Measurements from ENCODE around the gene ERFL. TPM values are rescaled to one million over a fixed set of nuclear protein-coding genes. Genes with fewer than 3 reads are reported as not detected.

ERFL gene
- total RNA-seq, 2 experiments from 2014 or later = 1.6 to 6.8 TPM

GRCh38 chr19:41932259-41932719, 4.0 kb upstream of the ERFL start:
- CTCF ChIA-PET (ENCODE audit: unreplicated experiment) = interaction anchor here (1.1 kb wide), 1 partner anchor 14 kb away, joined by 6 read pairs; no protein-coding TSS in a partner anchor
- H3K79me2 ChIP-seq (ENCODE audit: insufficient read depth, low read depth, low read length) = no peaks in the 10 kb centered on the region
- no peaks in the 10 kb centered on the region for H3K36me3 ChIP-seq (ENCODE audit: insufficient read depth, low read length)
- H3K4me1 ChIP-seq (ENCODE audit: insufficient read depth, low read length, poor library complexity, severe bottlenecking) = peaks cover 91% of the 10 kb centered on the region
- H4K20me1 ChIP-seq (ENCODE audit: insufficient read depth, low read length) = no peaks in the 10 kb centered on the region
- H3K4me2 ChIP-seq (ENCODE audit: low read length) = no peak overlapping the region
- H3K27ac ChIP-seq (ENCODE audit: low read depth, low read length, poor library complexity, severe bottlenecking) = no peak overlapping the region
- intact Hi-C loops (cut with micrococcal nuclease; ENCODE audit: unreplicated experiment) = no loop called here
- no peaks in the 10 kb centered on the region for H3K9me3 ChIP-seq (ENCODE audit: low read length)
- no peak for TF ChIP-seq EZH2phosphoT487 (IDR thresholded peaks at IDR 0.05; ENCODE audit: borderline replicate concordance, low read depth, low read length)
- no peak for TF ChIP-seq CTCF (conservative IDR thresholded peaks at IDR 0.05; ENCODE audit: low read length)
- POLR2A ChIA-PET = no interaction called here
- BruUV-seq (replicated peaks) = no TSS peak
- H3K9me2 ChIP-seq (ENCODE audit: insufficient read depth, low read length) = no peaks in the 10 kb centered on the region
- no peak overlapping the region for H3K4me3 ChIP-seq (ENCODE audit: low read depth, low read length, poor library complexity, severe bottlenecking)
- no peak for DNase-seq (ENCODE audit: low spot score)
- H2AFZ ChIP-seq (ENCODE audit: low read length) = no peak overlapping the region

- Histone ChIP-seq H3K9me3 (ENCODE audit: low read length) (no peaks in the 10 kb centered on the region), H3K4me3 (ENCODE audit: low read depth, low read length, poor library complexity, severe bottlenecking) (peak overlapping the region; percentile 72), H3K79me2 (ENCODE audit: insufficient read depth, low read depth, low read length) (no peaks in the 10 kb centered on the region), H3K9me2 (ENCODE audit: insufficient read depth, low read length) (no peaks in the 10 kb centered on the region), H2AFZ (ENCODE audit: low read length) (no peak overlapping the region), H3K4me2 (ENCODE audit: low read length) (peak overlapping the region; percentile 98), H3K36me3 (ENCODE audit: insufficient read depth, low read length) (no peaks in the 10 kb centered on the region), H3K27ac (ENCODE audit: low read depth, low read length, poor library complexity, severe bottlenecking) (peak overlapping the region; percentile 56), H4K20me1 (ENCODE audit: insufficient read depth, low read length) (no peaks in the 10 kb centered on the region), H3K4me1 (ENCODE audit: insufficient read depth, low read length, poor library complexity, severe bottlenecking) (peaks cover 83% of the 10 kb centered on the region)
- intact Hi-C loops (cut with micrococcal nuclease; ENCODE audit: unreplicated experiment) = no loop called here
- TF ChIP-seq EZH2phosphoT487 (IDR thresholded peaks at IDR 0.05; ENCODE audit: borderline replicate concordance, low read depth, low read length) (no peak), CTCF (conservative IDR thresholded peaks at IDR 0.05; ENCODE audit: low read length) (peak; percentile 69)
- ChIA-PET POLR2A (interaction anchor here (2.7 kb wide), 1 partner anchor 15 kb away, joined by 13 read pairs; no protein-coding TSS in a partner anchor), CTCF (ENCODE audit: unreplicated experiment) (interaction anchor here (0.9 to 1.1 kb wide), 2 partner anchors 14 to 15 kb away, joined by 3 to 6 read pairs; no protein-coding TSS in a partner anchor)
- peak; percentile 58 for DNase-seq (ENCODE audit: low spot score)
- BruUV-seq (replicated peaks) = no TSS peak
Observed at GRCh38 chr19:41930926-41931592, 2.8 kb upstream of the ERFL start.

GRCh38 chr19:41930322-41930722, 2.1 kb upstream of the ERFL start:
- no peak for DNase-seq (ENCODE audit: low spot score)
- ChIA-PET POLR2A (interaction anchor here (2.7 kb wide), 1 partner anchor 16 kb away, joined by 13 read pairs; no protein-coding TSS in a partner anchor), CTCF (ENCODE audit: unreplicated experiment) (no interaction called here)
- peak overlapping the region; percentile 98 for H3K4me2 ChIP-seq (ENCODE audit: low read length)
- H3K4me1 ChIP-seq (ENCODE audit: insufficient read depth, low read length, poor library complexity, severe bottlenecking) = peaks cover 75% of the 10 kb centered on the region
- no peaks in the 10 kb centered on the region for H3K36me3 ChIP-seq (ENCODE audit: insufficient read depth, low read length)
- no peaks in the 10 kb centered on the region for H3K9me2 ChIP-seq (ENCODE audit: insufficient read depth, low read length)
- BruUV-seq (replicated peaks) = no TSS peak
- intact Hi-C loops (cut with micrococcal nuclease; ENCODE audit: unreplicated experiment) = no loop called here
- peak overlapping the region; percentile 34; the same call in 1 of the 2 replicates for H2AFZ ChIP-seq (ENCODE audit: low read length)
- no peaks in the 10 kb centered on the region for H3K79me2 ChIP-seq (ENCODE audit: insufficient read depth, low read depth, low read length)
- no peaks in the 10 kb centered on the region for H4K20me1 ChIP-seq (ENCODE audit: insufficient read depth, low read length)
- TF ChIP-seq CTCF (conservative IDR thresholded peaks at IDR 0.05; ENCODE audit: low read length) (no peak), EZH2phosphoT487 (IDR thresholded peaks at IDR 0.05; ENCODE audit: borderline replicate concordance, low read depth, low read length) (no peak)
- H3K4me3 ChIP-seq (ENCODE audit: low read depth, low read length, poor library complexity, severe bottlenecking) = peak overlapping the region; percentile 72
- no peaks in the 10 kb centered on the region for H3K9me3 ChIP-seq (ENCODE audit: low read length)
- H3K27ac ChIP-seq (ENCODE audit: low read depth, low read length, poor library complexity, severe bottlenecking) = peak overlapping the region; percentile 56

All from OCI-LY7 (cell line).